ENCODE data around the gene STX5. TPM values are rescaled to one million over a fixed set of nuclear protein-coding genes. Genes with fewer than 3 reads are reported as not detected.
A peak's percentile ranks its signal among the peaks of the same experiment; 100 is the strongest.

STX5 gene
- polyA plus RNA-seq, 2 of the 4 experiments (the other 2 are of a cell fraction): 19.5 to 32.3 TPM

DNA sequence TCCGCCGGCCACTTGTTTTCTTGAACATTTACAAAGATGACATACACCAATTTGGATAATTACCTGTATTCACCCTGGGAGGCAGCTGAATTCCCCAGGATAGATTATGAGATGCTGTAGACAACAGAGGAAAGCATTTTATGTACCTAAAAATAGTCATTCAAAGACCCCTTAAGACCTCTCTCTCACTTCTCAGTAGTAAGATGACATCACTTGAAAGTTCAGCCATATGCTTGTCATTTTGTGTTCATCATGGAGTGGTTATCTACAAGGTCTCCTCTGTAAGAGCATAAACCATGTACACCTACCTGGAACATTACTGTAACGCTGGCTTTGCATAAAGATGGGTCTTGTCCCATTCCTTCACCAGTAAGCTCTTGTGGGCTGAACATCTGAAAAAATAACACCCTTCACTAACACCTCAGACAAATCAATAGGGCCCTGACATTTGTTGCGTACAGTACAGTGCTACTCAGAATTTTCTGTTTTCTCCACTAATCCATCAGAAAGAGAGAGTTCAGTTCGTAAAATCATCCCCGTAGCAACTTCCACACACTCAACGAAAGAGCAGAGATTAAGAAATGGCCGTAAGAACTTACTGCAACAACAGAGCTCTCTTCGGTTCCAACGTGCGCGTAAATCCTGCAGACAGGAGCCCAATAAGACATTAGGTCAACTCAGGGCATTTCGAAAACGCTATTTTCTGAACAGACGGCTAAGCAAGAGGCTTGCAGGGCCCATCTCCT, 23.1 kb upstream of the STX5 start:
- peak overlapping the region; percentile 80 for H3K4me3 ChIP-seq
- DNase-seq (ENCODE audit: low read depth in 1 of 2, low spot score in 1 of 2) (no peak), ATAC-seq (no peak), FAIRE-seq (no peak)
- WGBS (ENCODE audit: missing lambda C conversion rate): 1% methylated on average over 15 of the region's 15 CpGs
- POLR2A ChIA-PET: interaction anchor here (0.8 to 9.3 kb wide), 12 partner anchors 10 to 264 kb away, joined by 3 to 159 read pairs (median 4); partner anchors contain the start of genes HNRNPUL2, NXF1, SLC3A2 and TTC9C
- peak overlapping the region; percentile 98 for H3K4me2 ChIP-seq
- TF ChIP-seq RCOR1 (IDR thresholded peaks at IDR 0.05; ENCODE audit: low read depth, low read length) (no peak), HMGXB4 (CRISPR knock-in tag; IDR thresholded peaks at IDR 0.05; ENCODE audit: borderline replicate concordance) (0 out of 2 replicates have a peak, but pooled peaks have one; percentile 36)
- H3K9me3 ChIP-seq: no peaks in the 10 kb centered on the region
- peak overlapping the region; percentile 90 to 91 for H3K27ac ChIP-seq
- CTCF ChIA-PET: interaction anchor here (0.7 to 5.5 kb wide), 5 partner anchors 8 to 68 kb away, joined by 3 to 42 read pairs (median 6); partner anchors contain the start of genes SLC3A2 and TMEM179B
- H3K4me1 ChIP-seq: peaks cover 46% of the 10 kb centered on the region

GRCh38 chr11:62854013-62854824, 22.4 kb upstream of the STX5 start:
- Histone ChIP-seq H3K4me2 (peak overlapping the region; percentile 98), H3K9me3 (no peaks in the 10 kb centered on the region), H3K4me3 (peak overlapping the region; percentile 80), H3K27ac (peak overlapping the region; percentile 90 to 91), H3K4me1 (peaks cover 43% of the 10 kb centered on the region)
- FAIRE-seq (no peak), DNase-seq (ENCODE audit: low read depth in 1 of 2, low spot score in 1 of 2) (no peak), ATAC-seq (no peak)
- 2% methylated on average over 8 of the region's 8 CpGs for WGBS (ENCODE audit: missing lambda C conversion rate)
- TF ChIP-seq ZNF302 (CRISPR knock-in tag; IDR thresholded peaks at IDR 0.05): no peak
- TF ChIP-seq CBX2 (IDR thresholded peaks at IDR 0.05; ENCODE audit: borderline replicate concordance, low read depth): no peak
- no peak for TF ChIP-seq EP300 (IDR thresholded peaks at IDR 0.05)
- TF ChIP-seq, protein P1, sequence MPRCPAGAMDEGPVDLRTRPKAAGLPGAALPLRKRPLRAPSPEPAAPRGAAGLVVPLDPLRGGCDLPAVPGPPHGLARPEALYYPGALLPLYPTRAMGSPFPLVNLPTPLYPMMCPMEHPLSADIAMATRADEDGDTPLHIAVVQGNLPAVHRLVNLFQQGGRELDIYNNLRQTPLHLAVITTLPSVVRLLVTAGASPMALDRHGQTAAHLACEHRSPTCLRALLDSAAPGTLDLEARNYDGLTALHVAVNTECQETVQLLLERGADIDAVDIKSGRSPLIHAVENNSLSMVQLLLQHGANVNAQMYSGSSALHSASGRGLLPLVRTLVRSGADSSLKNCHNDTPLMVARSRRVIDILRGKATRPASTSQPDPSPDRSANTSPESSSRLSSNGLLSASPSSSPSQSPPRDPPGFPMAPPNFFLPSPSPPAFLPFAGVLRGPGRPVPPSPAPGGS (IDR thresholded peaks at IDR 0.05): 0 out of 3 replicates have a peak, but pooled peaks have one; percentile 9
- CTCF ChIA-PET: interaction anchor here (0.6 to 5.5 kb wide), 4 partner anchors 9 to 67 kb away, joined by 3 to 42 read pairs (median 16); partner anchors contain the start of genes SLC3A2 and TMEM179B
- POLR2A ChIA-PET: interaction anchor here (0.8 to 9.3 kb wide), 3 partner anchors 10 to 28 kb away, joined by 3 to 159 read pairs (median 42); partner anchors contain the start of genes SLC3A2 and WDR74

GRCh38 chr11:62853279-62853965, 21.6 kb upstream of the STX5 start:
- 17% methylated on average over 7 of the region's 7 CpGs for whole genome bisulfite sequencing (ENCODE audit: missing lambda C conversion rate)
- POLR2A ChIA-PET: interaction anchor here (0.8 to 9.3 kb wide), 4 partner anchors 9 to 28 kb away, joined by 3 to 159 read pairs (median 24); partner anchors contain the start of genes SLC3A2 and WDR74
- CTCF ChIA-PET: interaction anchor here (1.9 to 5.5 kb wide), 2 partner anchors 10 to 30 kb away, joined by 6 to 42 read pairs; partner anchors contain the start of gene SLC3A2
- TF ChIP-seq, protein P2, sequence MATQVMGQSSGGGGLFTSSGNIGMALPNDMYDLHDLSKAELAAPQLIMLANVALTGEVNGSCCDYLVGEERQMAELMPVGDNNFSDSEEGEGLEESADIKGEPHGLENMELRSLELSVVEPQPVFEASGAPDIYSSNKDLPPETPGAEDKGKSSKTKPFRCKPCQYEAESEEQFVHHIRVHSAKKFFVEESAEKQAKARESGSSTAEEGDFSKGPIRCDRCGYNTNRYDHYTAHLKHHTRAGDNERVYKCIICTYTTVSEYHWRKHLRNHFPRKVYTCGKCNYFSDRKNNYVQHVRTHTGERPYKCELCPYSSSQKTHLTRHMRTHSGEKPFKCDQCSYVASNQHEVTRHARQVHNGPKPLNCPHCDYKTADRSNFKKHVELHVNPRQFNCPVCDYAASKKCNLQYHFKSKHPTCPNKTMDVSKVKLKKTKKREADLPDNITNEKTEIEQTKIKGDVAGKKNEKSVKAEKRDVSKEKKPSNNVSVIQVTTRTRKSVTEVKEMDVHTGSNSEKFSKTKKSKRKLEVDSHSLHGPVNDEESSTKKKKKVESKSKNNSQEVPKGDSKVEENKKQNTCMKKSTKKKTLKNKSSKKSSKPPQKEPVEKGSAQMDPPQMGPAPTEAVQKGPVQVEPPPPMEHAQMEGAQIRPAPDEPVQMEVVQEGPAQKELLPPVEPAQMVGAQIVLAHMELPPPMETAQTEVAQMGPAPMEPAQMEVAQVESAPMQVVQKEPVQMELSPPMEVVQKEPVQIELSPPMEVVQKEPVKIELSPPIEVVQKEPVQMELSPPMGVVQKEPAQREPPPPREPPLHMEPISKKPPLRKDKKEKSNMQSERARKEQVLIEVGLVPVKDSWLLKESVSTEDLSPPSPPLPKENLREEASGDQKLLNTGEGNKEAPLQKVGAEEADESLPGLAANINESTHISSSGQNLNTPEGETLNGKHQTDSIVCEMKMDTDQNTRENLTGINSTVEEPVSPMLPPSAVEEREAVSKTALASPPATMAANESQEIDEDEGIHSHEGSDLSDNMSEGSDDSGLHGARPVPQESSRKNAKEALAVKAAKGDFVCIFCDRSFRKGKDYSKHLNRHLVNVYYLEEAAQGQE (IDR thresholded peaks at IDR 0.05): no peak
- TF ChIP-seq CHD2 (IDR thresholded peaks at IDR 0.05; ENCODE audit: low read length, partially characterized antibody) (no peak), HOXA7 (CRISPR knock-in tag; IDR thresholded peaks at IDR 0.05) (no peak), POLR2A (IDR thresholded peaks at IDR 0.05; ENCODE audit: low read length) (no peak), RNF2 (IDR thresholded peaks at IDR 0.05; ENCODE audit: borderline replicate concordance, low read depth) (no peak), KDM5A (IDR thresholded peaks at IDR 0.05) (no peak), JUN (IDR thresholded peaks at IDR 0.05) (peak in 1 of 2 experiments; percentile 63; a peak in 1 of 5 replicates), ATOH8 (CRISPR knock-in tag; IDR thresholded peaks at IDR 0.05; ENCODE audit: low read depth) (no peak), TFCP2L1 (CRISPR knock-in tag; IDR thresholded peaks at IDR 0.05) (0 out of 2 replicates have a peak, but pooled peaks have one; percentile 19), RAD21 (conservative IDR thresholded peaks at IDR 0.05 in 1 of 2, IDR thresholded peaks at IDR 0.05 in 1 of 2) (no peak), HMGXB4 (CRISPR knock-in tag; IDR thresholded peaks at IDR 0.05; ENCODE audit: borderline replicate concordance) (no peak), ZFP36 (IDR thresholded peaks at IDR 0.05; ENCODE audit: borderline replicate concordance, partially characterized antibody) (no peak)

More at GRCh38 chr11:62853279-62853965, 21.6 kb upstream of the STX5 start:
- FAIRE-seq: no peak
- H3K4me3 ChIP-seq: peak overlapping the region; percentile 80
- H3K4me2 ChIP-seq: peak overlapping the region; percentile 98
- ATAC-seq: no peak
- no peak for DNase-seq (ENCODE audit: low read depth in 1 of 2, low spot score in 1 of 2)
- H3K9me3 ChIP-seq: no peaks in the 10 kb centered on the region
- H3K27ac ChIP-seq: peak overlapping the region; percentile 90 to 91
- H3K4me1 ChIP-seq: peaks cover 43% of the 10 kb centered on the region

Data from A549 (cell line).